Body of pancreas (tissue), 4 donors: ENCODE results near the gene OR51A7. TPM values are rescaled to one million over a fixed set of nuclear protein-coding genes. Genes with fewer than 3 reads are reported as not detected.
"Not testable (repeated sequence)": the region's sequence is repeated elsewhere in the genome, so short reads cannot be mapped to it uniquely, and the experiment has no call there.

Experiments used
- ATAC-seq: fragments of 150-250 bp; one replicate; pipeline ENCODE4 v1.9.1; 2016
- DNase-seq, 4 donors: peaks; one replicate each; pipeline ENCODE4 v3.0.0-alpha.2; 2019
- H3K27ac ChIP-seq, 4 donors: fragments of 200-600 bp; sonication (generic); 1 replicate in 3 of 4; 2 replicates in 1 of 4; pipeline versions ENCODE4 v1.5.1 to v1.6.1; 2016 to 2019; ENCODE audit warnings: mild to moderate bottlenecking in 1 of 4, mixed read lengths in 1 of 4, moderate library complexity in 1 of 4
- H3K27me3 ChIP-seq, 2 donors: fragments of 200-600 bp; sonication (generic); one replicate each; pipeline ENCODE4 v1.6.0; 2016; ENCODE audit warnings: mild to moderate bottlenecking in 1 of 2
- H3K36me3 ChIP-seq, 2 donors: fragments of 200-600 bp; sonication (generic); replicated peaks in 1 of 2; 2 replicates each; pipeline ENCODE4 v1.5.1; 2016; ENCODE audit warnings: low read depth in 2 of 2; ENCODE audit not compliant: insufficient read depth in 1 of 2
- H3K4me1 ChIP-seq: fragments of 200-600 bp; sonication (generic); one replicate; pipeline ENCODE4 v1.6.0; 2016
- H3K4me3 ChIP-seq, 2 donors: fragments of 200-600 bp; sonication (generic); 1 replicate in 1 of 2; 2 replicates in 1 of 2; pipeline ENCODE4 v1.5.1; 2016 to 2019
- H3K9me3 ChIP-seq, 3 donors: fragments of 200-600 bp; sonication (generic); 1 replicate in 2 of 3; 2 replicates in 1 of 3; pipeline ENCODE4 v1.5.1; 2016
- POLR2A ChIP-seq, 3 donors: fragments of 450-650 bp; IDR thresholded peaks; one replicate each; pipeline ENCODE4 v1.6.1; 2016; ENCODE audit warnings: antibody characterized with exemption in 3 of 3, mild to moderate bottlenecking in 2 of 3
- WGBS, 2 donors: methylation state at CpG; one replicate each; pipeline ENCODE4 v1.1.5; 2017; 5-methylcytosine and 5-hydroxymethylcytosine counted together
- intact Hi-C: fragments of 100-400 bp; cut with DNase I; formaldehyde crosslinking; loops from one replicate; pipeline ENCODE4 v1.15.1; 2023
- total RNA-seq, 2 donors: library from RNA; depleted of rRNA; stranded (reverse); fragments of >200 nt; gene quantifications; one replicate each; pipeline ENCODE4 v1.1.0, GENCODE V29; 2016
- TF ChIP-seq, protein P1 (sequence below), 7 experiments: fragments of 450-650 bp in 4 of 7; fragments of 200-600 bp in 3 of 7; sonication (generic) in 3 of 7; IDR thresholded peaks; one replicate each; pipeline ENCODE4 v1.5.1; 2016 to 2019; ENCODE audit warnings: antibody characterized with exemption in 7 of 7

The OR51A7 gene
- total RNA-seq, 2 donors from 2014 or later, result not detected

DNA sequence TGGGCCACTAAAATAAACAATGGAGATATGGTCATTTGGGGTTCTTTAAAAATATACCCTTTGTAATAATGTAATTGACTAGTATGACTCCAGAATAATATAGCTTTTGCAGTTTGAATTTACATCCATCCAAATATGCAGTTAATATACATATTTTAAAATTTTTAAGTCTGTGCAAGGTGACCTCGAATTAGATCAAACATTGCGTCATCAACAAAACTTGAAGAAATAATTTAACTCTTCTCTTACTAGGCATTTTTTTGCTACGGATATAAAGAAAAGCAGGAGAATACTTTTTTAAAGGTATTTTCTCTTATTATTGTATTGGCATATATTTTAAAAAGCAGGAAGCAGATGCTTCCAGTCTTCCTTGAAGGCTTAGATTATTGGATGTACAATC is 33.2 kb downstream of the OR51A7 start:
- intact Hi-C loops, result no loop called here
- DNase-seq (no peak), ATAC-seq (no peak)
- no peaks in the 10 kb centered on the region for H3K9me3 ChIP-seq
- H3K27me3 ChIP-seq, result no peaks in the 10 kb centered on the region
- H3K27ac ChIP-seq, result no peak overlapping the region
- H3K36me3 ChIP-seq, result no peaks in the 10 kb centered on the region
- TF ChIP-seq, protein P1, sequence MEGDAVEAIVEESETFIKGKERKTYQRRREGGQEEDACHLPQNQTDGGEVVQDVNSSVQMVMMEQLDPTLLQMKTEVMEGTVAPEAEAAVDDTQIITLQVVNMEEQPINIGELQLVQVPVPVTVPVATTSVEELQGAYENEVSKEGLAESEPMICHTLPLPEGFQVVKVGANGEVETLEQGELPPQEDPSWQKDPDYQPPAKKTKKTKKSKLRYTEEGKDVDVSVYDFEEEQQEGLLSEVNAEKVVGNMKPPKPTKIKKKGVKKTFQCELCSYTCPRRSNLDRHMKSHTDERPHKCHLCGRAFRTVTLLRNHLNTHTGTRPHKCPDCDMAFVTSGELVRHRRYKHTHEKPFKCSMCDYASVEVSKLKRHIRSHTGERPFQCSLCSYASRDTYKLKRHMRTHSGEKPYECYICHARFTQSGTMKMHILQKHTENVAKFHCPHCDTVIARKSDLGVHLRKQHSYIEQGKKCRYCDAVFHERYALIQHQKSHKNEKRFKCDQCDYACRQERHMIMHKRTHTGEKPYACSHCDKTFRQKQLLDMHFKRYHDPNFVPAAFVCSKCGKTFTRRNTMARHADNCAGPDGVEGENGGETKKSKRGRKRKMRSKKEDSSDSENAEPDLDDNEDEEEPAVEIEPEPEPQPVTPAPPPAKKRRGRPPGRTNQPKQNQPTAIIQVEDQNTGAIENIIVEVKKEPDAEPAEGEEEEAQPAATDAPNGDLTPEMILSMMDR (IDR thresholded peaks at IDR 0.05), result no peak
- TF ChIP-seq POLR2A (IDR thresholded peaks at IDR 0.05), result no peak
- no peak overlapping the region for H3K4me3 ChIP-seq
- no peaks in the 10 kb centered on the region for H3K4me1 ChIP-seq
- WGBS, 2 donors, result 43% methylated on average over 3 of the region's 3 CpGs

GRCh38 chr11:4947505-4947904 is 43.9 kb downstream of the OR51A7 start, which contains the start of gene OR51A4:
Gene OR51A4 (minus strand): TSS chr11:4947605. CDS start chr11:4947100, 505 bp downstream.
- Histone ChIP-seq H3K9me3 (no peaks in the 10 kb centered on the region), H3K27ac (no peak within 1 kb of the TSS), H3K4me3 (no peak within 1 kb of the TSS), H3K4me1 (no peaks in the 10 kb centered on the region), H3K27me3 (no peaks in the 10 kb centered on the region), H3K36me3 (no peaks in the 10 kb centered on the region)
- no peak for TF ChIP-seq POLR2A (IDR thresholded peaks at IDR 0.05)
- TF ChIP-seq, protein P1 (IDR thresholded peaks at IDR 0.05), result no peak
- intact Hi-C loops, result no loop called here
- ATAC-seq, result no peak
- DNase-seq, result no peak

DNA sequence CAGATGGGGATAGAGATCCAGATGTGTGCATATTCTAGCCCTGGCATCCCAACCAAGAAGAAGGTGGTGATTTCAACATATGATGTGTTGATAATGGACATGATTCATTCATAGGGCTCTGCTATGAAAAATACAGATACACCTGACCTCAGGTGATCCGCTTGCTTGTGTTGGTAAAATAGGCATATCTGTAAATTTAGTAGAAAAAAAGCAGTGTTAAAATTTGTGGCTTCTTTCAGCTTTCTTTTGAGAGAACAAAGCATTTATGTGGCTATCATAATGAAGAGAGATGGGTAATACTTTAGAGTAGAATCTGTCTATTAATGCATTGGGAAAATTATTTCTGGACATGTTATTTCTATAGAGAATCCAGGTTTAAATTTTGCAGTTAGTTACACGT is 52.0 kb downstream of the OR51A7 start, which contains the start of gene OR51A2:
Gene OR51A2 (minus strand): TSS at position 101 of the 400 bp plus-strand sequence. CDS start 0 bp downstream, at position 101.
- H3K4me1 ChIP-seq, intact Hi-C loops, H3K27ac ChIP-seq, ATAC-seq, H3K36me3 ChIP-seq, DNase-seq, H3K9me3 ChIP-seq, H3K27me3 ChIP-seq, H3K4me3 ChIP-seq: not testable (repeated sequence)
- WGBS, 2 donors, result 77 to 88% methylated on average over 2 of the region's 2 CpGs

DNA sequence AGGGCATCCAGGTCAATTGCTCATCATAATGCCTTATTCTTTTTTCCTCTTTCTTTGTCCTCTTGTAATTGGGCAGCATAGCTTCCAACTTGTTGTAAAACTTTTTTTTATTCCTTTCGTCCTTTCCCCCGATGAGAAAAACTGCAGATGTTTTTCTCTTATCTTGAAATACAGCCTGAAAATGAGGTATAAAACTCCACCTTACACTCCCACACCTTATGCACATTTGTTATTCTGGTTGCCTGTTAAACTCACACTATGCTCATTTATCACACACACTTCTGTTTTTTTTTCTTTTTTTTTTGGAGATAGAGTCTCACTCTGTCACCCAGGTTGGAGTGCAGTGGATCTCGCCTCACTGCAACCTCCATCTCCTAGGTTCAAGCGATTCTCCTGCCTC is 53.8 kb downstream of the OR51A7 start:
- intact Hi-C loops, result no loop called here
- 31 to 37% methylated on average over 4 of the region's 4 CpGs for WGBS, 2 donors
- H3K4me1 ChIP-seq, result peaks cover 6% of the 10 kb centered on the region
- H3K27me3 ChIP-seq, result no peaks in the 10 kb centered on the region
- TF ChIP-seq, protein P1 (IDR thresholded peaks at IDR 0.05), result no peak
- TF ChIP-seq POLR2A (IDR thresholded peaks at IDR 0.05), result no peak
- H3K27ac ChIP-seq, result no peak overlapping the region
- H3K36me3 ChIP-seq, result no peaks in the 10 kb centered on the region
- no peak overlapping the region for H3K4me3 ChIP-seq
- ATAC-seq, result peak; percentile 72
- no peak for DNase-seq
- no peaks in the 10 kb centered on the region for H3K9me3 ChIP-seq

Other genes starting within 250 kb of the OR51A7 start
- not detected for gene OR51E2, start 205.9 kb upstream of the OR51A7 start, total RNA-seq
- gene MMP26, start 199.0 kb upstream of the OR51A7 start, total RNA-seq, result not detected
- not detected for gene OR51F1, start 133.8 kb upstream of the OR51A7 start, total RNA-seq
- gene OR52R1, start 99.4 kb upstream of the OR51A7 start, total RNA-seq, result not detected
- not detected for gene OR51F2, start 82.5 kb upstream of the OR51A7 start, total RNA-seq
- not detected for gene OR51S1, start 54.6 kb upstream of the OR51A7 start, total RNA-seq
- gene OR51T1, start 21.9 kb upstream of the OR51A7 start, total RNA-seq, result not detected
- gene OR51G2, start 15.6 kb downstream of the OR51A7 start, total RNA-seq, result not detected
- gene OR51G1, start 20.6 kb downstream of the OR51A7 start, total RNA-seq, result not detected
- not detected for gene OR51A4, start 43.8 kb downstream of the OR51A7 start, total RNA-seq
- gene OR51A2, start 51.9 kb downstream of the OR51A7 start, total RNA-seq, result not detected
- gene OR51L1, start 91.1 kb downstream of the OR51A7 start, total RNA-seq, result not detected
- gene OR52J3, start 142.7 kb downstream of the OR51A7 start, total RNA-seq, result not detected
- not detected for gene OR52E2, start 155.8 kb downstream of the OR51A7 start, total RNA-seq
- gene OR52E1, start 165.8 kb downstream of the OR51A7 start, total RNA-seq, result not detected
- not detected for gene OR52A5, start 234.6 kb downstream of the OR51A7 start, total RNA-seq